IMR-90 (cell line): ENCODE measurements around the gene LTBP4. TPM values are rescaled to one million over a fixed set of nuclear protein-coding genes. Genes with fewer than 3 reads are reported as not detected.

ENCODE experiments used
- ATAC-seq: fragments of 200-7000 bp; cut with Tn5 transposase; 2 replicates; pipeline ENCODE4 v1.9.1; 2020; ENCODE audit warnings: low read depth, mild to moderate bottlenecking, moderate library complexity
- BruUV-seq: library from RNA; stranded (reverse); fragments of 400-500 nt; replicated peaks from 2 replicates; lab custom pipeline; 2021; lab: Mats Ljungman, UMichigan
- CTCF ChIA-PET: fragments of 300-600 bp; formaldehyde crosslinking; extraction: SDS; loops from one replicate; lab custom pipeline; 2021; ENCODE audit warnings: antibody characterized with exemption; lab: Yijun Ruan, JAX
- POLR2A ChIA-PET: fragments of 300-600 bp; sonication (Branson Sonifier 250); formaldehyde crosslinking; loops from one replicate; lab custom pipeline; 2022; ENCODE audit warnings: antibody characterized with exemption; ENCODE audit not compliant: unreplicated experiment; lab: Charles Lee
- DNase-seq: peaks from one replicate; pipeline ENCODE4 v3.0.0; 2013
- H2AFZ ChIP-seq: replicated peaks from 2 replicates; pipeline ENCODE3; 2013; ENCODE audit warnings: low read length, mild to moderate bottlenecking; ENCODE audit not compliant: poor library complexity
- H2AK5ac ChIP-seq: 2 replicates; pipeline ENCODE4 v1.6.1; 2013; ENCODE audit warnings: low read depth, low read length, inconsistent platforms
- H2AK9ac ChIP-seq: replicated peaks from 2 replicates; pipeline ENCODE3; 2013; ENCODE audit warnings: mild to moderate bottlenecking, low read depth, low read length, moderate library complexity; ENCODE audit not compliant: poor library complexity
- H2BK120ac ChIP-seq: 2 replicates; pipeline ENCODE4 v1.6.1; 2013; ENCODE audit warnings: low read depth, low read length, inconsistent platforms
- H2BK15ac ChIP-seq: 3 replicates; pipeline ENCODE4 v1.6.1; 2013; ENCODE audit warnings: low read depth, low read length, inconsistent platforms
- H2BK20ac ChIP-seq: 2 replicates; pipeline ENCODE4 v1.6.1; 2013; ENCODE audit warnings: low read depth, mild to moderate bottlenecking, inconsistent platforms, low read length, moderate library complexity
- H2BK5ac ChIP-seq: 2 replicates; pipeline ENCODE4 v1.6.1; 2013; ENCODE audit warnings: mild to moderate bottlenecking, low read depth, low read length, inconsistent platforms; ENCODE audit not compliant: poor library complexity, severe bottlenecking
- H3K14ac ChIP-seq: replicated peaks from 2 replicates; pipeline ENCODE4 v1.6.1; 2013; ENCODE audit warnings: low read depth, low read length, inconsistent platforms
- H3K18ac ChIP-seq: 2 replicates; pipeline ENCODE4 v1.6.1; 2013; ENCODE audit warnings: low read depth, low read length, control low read depth
- H3K23ac ChIP-seq: 2 replicates; pipeline ENCODE4 v1.6.1; 2013; ENCODE audit warnings: low read depth, low read length, inconsistent platforms
- H3K27ac ChIP-seq: 2 replicates; pipeline ENCODE4 v1.5.1; 2013; ENCODE audit warnings: mild to moderate bottlenecking, control low read depth, low read length; ENCODE audit not compliant: insufficient read depth
- H3K27me3 ChIP-seq: 2 replicates; pipeline ENCODE4 v1.6.1; 2013; ENCODE audit warnings: low read length; ENCODE audit not compliant: control insufficient read depth, insufficient read depth
- H3K36me3 ChIP-seq: 2 replicates; pipeline ENCODE4 v1.6.1; 2013; ENCODE audit warnings: low read length, mixed read lengths; ENCODE audit not compliant: control insufficient read depth, insufficient read depth
- H3K4ac ChIP-seq: 2 replicates; pipeline ENCODE4 v1.6.1; 2013; ENCODE audit warnings: low read depth, low read length, inconsistent platforms
- H3K4me1 ChIP-seq: 2 replicates; pipeline ENCODE4 v1.6.1; 2013; ENCODE audit warnings: low read length, mixed read lengths; ENCODE audit not compliant: control insufficient read depth, insufficient read depth
- H3K4me2 ChIP-seq: 2 replicates; pipeline ENCODE4 v1.6.1; 2013; ENCODE audit warnings: low read depth, mild to moderate bottlenecking, control low read depth, low read length, moderate library complexity
- H3K4me3 ChIP-seq: 2 replicates; pipeline ENCODE4 v1.5.1; 2013; ENCODE audit warnings: low read depth, mild to moderate bottlenecking, control low read depth, low read length, moderate library complexity; ENCODE audit not compliant: insufficient read depth
- H3K56ac ChIP-seq: 2 replicates; pipeline ENCODE4 v1.6.1; 2013; ENCODE audit warnings: low read length, inconsistent platforms; ENCODE audit not compliant: insufficient read depth; ENCODE audit errors: extremely low read depth
- H3K79me1 ChIP-seq, 2 experiments: 2 replicates each; pipeline ENCODE4 v1.6.1; 2013; ENCODE audit warnings: low read length in 2 of 2, inconsistent platforms in 1 of 2, low read depth in 1 of 2
- H3K9ac ChIP-seq: 2 replicates; pipeline ENCODE4 v1.6.1; 2013; ENCODE audit warnings: low read depth, low read length, control low read depth
- H3K9me1 ChIP-seq: 2 replicates; pipeline ENCODE4 v1.6.1; 2013; ENCODE audit warnings: low read length, inconsistent platforms; ENCODE audit not compliant: insufficient read depth
- H3K9me3 ChIP-seq: 2 replicates; pipeline ENCODE4 v1.6.1; 2013; ENCODE audit warnings: low read length; ENCODE audit not compliant: control insufficient read depth, insufficient read depth
- H4K20me1 ChIP-seq: 2 replicates; pipeline ENCODE4 v1.6.1; 2013; ENCODE audit warnings: low read length, inconsistent platforms; ENCODE audit not compliant: insufficient read depth
- H4K5ac ChIP-seq: 2 replicates; pipeline ENCODE4 v1.6.1; 2013; ENCODE audit warnings: mild to moderate bottlenecking, low read depth, low read length, control low read depth
- H4K8ac ChIP-seq, 2 experiments: 2 replicates each; pipeline ENCODE4 v1.6.1; 2013; ENCODE audit warnings: low read depth in 2 of 2, low read length in 2 of 2, control low read depth in 1 of 2, inconsistent platforms in 1 of 2
- H4K91ac ChIP-seq: 2 replicates; pipeline ENCODE4 v1.6.1; 2013; ENCODE audit warnings: low read depth, low read length, inconsistent platforms; ENCODE audit not compliant: insufficient read depth
- BHLHE40 ChIP-seq: fragments of 150-350 bp; IDR thresholded peaks from 2 replicates; pipeline ENCODE4 v1.6.1; 2016; ENCODE audit warnings: mild to moderate bottlenecking, low read depth, low read length
- CEBPB ChIP-seq: IDR thresholded peaks from 2 replicates; pipeline ENCODE4 v1.6.1; 2012; ENCODE audit warnings: low read depth, low read length, improper control_type of control experiment
- CHD1 ChIP-seq: IDR thresholded peaks from 2 replicates; pipeline ENCODE4 v1.6.1; 2012; ENCODE audit warnings: low read depth, low read length, improper control_type of control experiment
- CTCF ChIP-seq: conservative IDR thresholded peaks from 2 replicates; pipeline ENCODE4 v1.5.1; 2012; ENCODE audit warnings: mild to moderate bottlenecking, low read depth, low read length, improper control_type of control experiment
- ELK1 ChIP-seq: fragments of 150-350 bp; IDR thresholded peaks from 2 replicates; pipeline ENCODE4 v1.6.1; 2016; ENCODE audit warnings: low read depth, mild to moderate bottlenecking, low read length, moderate library complexity, borderline replicate concordance
- FOS ChIP-seq: fragments of 150-350 bp; IDR thresholded peaks from 2 replicates; pipeline ENCODE4 v1.6.1; 2016; ENCODE audit warnings: low read depth, low read length
- MAFK ChIP-seq: IDR thresholded peaks from 2 replicates; pipeline ENCODE4 v1.6.1; 2012; ENCODE audit warnings: low read depth, low read length, improper control_type of control experiment
- MAZ ChIP-seq: IDR thresholded peaks from 2 replicates; pipeline ENCODE4 v1.6.1; 2012; ENCODE audit warnings: low read depth, mild to moderate bottlenecking, low read length, improper control_type of control experiment, moderate library complexity, borderline replicate concordance
- MXI1 ChIP-seq: IDR thresholded peaks from 2 replicates; pipeline ENCODE4 v1.6.1; 2012; ENCODE audit warnings: low read depth, mild to moderate bottlenecking, low read length, moderate library complexity, borderline replicate concordance
- NFE2L2 ChIP-seq: fragments of 150-350 bp; IDR thresholded peaks from 2 replicates; pipeline ENCODE4 v1.6.1; 2016; ENCODE audit warnings: low read depth, mild to moderate bottlenecking, low read length
- POLR2A ChIP-seq: IDR thresholded peaks from 2 replicates; pipeline ENCODE4 v1.6.1; 2012; ENCODE audit warnings: mild to moderate bottlenecking, low read depth, low read length
- RAD21 ChIP-seq: IDR thresholded peaks from 2 replicates; pipeline ENCODE4 v1.6.1; 2012; ENCODE audit warnings: low read length, improper control_type of control experiment
- RCOR1 ChIP-seq: IDR thresholded peaks from 2 replicates; pipeline ENCODE4 v1.6.1; 2012; ENCODE audit warnings: mild to moderate bottlenecking, low read length, improper control_type of control experiment; ENCODE audit not compliant: insufficient replicate concordance
- RFX5 ChIP-seq: IDR thresholded peaks from 2 replicates; pipeline ENCODE4 v1.8.0; 2012; ENCODE audit warnings: low read depth, mild to moderate bottlenecking, low read length, moderate library complexity
- SMC3 ChIP-seq: fragments of 150-350 bp; IDR thresholded peaks from 2 replicates; pipeline ENCODE4 v1.6.1; 2016; ENCODE audit warnings: low read depth, mild to moderate bottlenecking, antibody characterized with exemption, low read length, moderate library complexity
- USF2 ChIP-seq: fragments of 150-350 bp; IDR thresholded peaks from 2 replicates; pipeline ENCODE4 v1.6.1; 2017; ENCODE audit warnings: mild to moderate bottlenecking, antibody characterized with exemption, low read length, low read depth
- WGBS, 2 experiments: methylation state at CpG; one replicate each; pipeline versions ENCODE4 v1.1.5 to v1.1.7; 2013; ENCODE audit warnings: missing lambda C conversion rate in 2 of 2; ENCODE audit not compliant: insufficient read length in 1 of 2; ENCODE audit errors: extremely low coverage in 2 of 2; 5-methylcytosine and 5-hydroxymethylcytosine counted together
- dilution Hi-C: fragments of 300-500 bp; cut with HindIII; formaldehyde crosslinking; loops from one replicate; pipeline ENCODE4 v1.14.3; 2018; ENCODE audit warnings: low sequenced_read_pairs; ENCODE audit not compliant: unreplicated experiment
- in situ Hi-C: fragments of 300-500 bp; cut with MboI; formaldehyde crosslinking; loops from 3 replicates; pipeline ENCODE4 v1.14.3; 2019; ENCODE audit warnings: low sequenced_read_pairs, inconsistent platforms, mixed read lengths
- intact Hi-C: fragments of 100-400 bp; cut with micrococcal nuclease; formaldehyde crosslinking; loops from 2 replicates; pipeline ENCODE4 v1.10.0; 2022
- polyA plus RNA-seq, 3 experiments: library from polyadenylated mRNA; depleted of rRNA; stranded (reverse); fragments of >200 nt; gene quantifications; 2 replicates each; pipeline ENCODE4 v1.2.3, GENCODE V29; 2012; ENCODE audit warnings: low replicate concordance in 1 of 3
- total RNA-seq: library from RNA; depleted of rRNA; stranded (reverse); fragments of >200 nt; gene quantifications from 2 replicates; pipeline ENCODE4 v1.2.3, GENCODE V29; 2012

Gene LTBP4
- total and polyA plus RNA-seq, 2 of the 4 experiments (the other 2 are of a cell fraction), result 14.7 to 70.3 TPM

GRCh38 chr19:40552848-40553247, 48.3 kb upstream of the LTBP4 start:
- no peak overlapping the region for H2BK5ac ChIP-seq
- no peaks in the 10 kb centered on the region for H3K36me3 ChIP-seq
- no peak overlapping the region for H3K4me2 ChIP-seq
- no peak for DNase-seq
- H4K8ac ChIP-seq, result no peak overlapping the region
- no peak overlapping the region for H3K9ac ChIP-seq
- no peak overlapping the region for H3K14ac ChIP-seq
- H4K20me1 ChIP-seq, result no peaks in the 10 kb centered on the region
- 90% methylated on average over 2 of the region's 3 CpGs; no CpG with 5 or more reads in 1 of the 2 experiments for WGBS, 2 experiments
- no peak overlapping the region for H2AK5ac ChIP-seq
- CTCF ChIA-PET, result interaction anchor here (1.5 kb wide), 1 partner anchor 82 kb away, joined by 3 read pairs; no protein-coding TSS in a partner anchor
- H2BK15ac ChIP-seq, result no peak overlapping the region
- dilution Hi-C loops (no loop called here), intact Hi-C loops (no loop called here), in situ Hi-C loops (no loop called here)
- no peak overlapping the region for H4K5ac ChIP-seq
- no peak overlapping the region for H3K4me3 ChIP-seq
- no peak for ATAC-seq
- H3K56ac ChIP-seq, result no peak overlapping the region
- H3K4me1 ChIP-seq, result no peaks in the 10 kb centered on the region
- no peak overlapping the region for H3K4ac ChIP-seq
- no peak overlapping the region for H3K18ac ChIP-seq
- H2AK9ac ChIP-seq, result no peak overlapping the region
- H2BK120ac ChIP-seq, result no peak overlapping the region
- H3K27ac ChIP-seq, result no peak overlapping the region
- no peak overlapping the region for H3K23ac ChIP-seq
- no peak overlapping the region for H2AFZ ChIP-seq
- H3K9me1 ChIP-seq, result no peaks in the 10 kb centered on the region
- no peak overlapping the region for H4K91ac ChIP-seq
- no peaks in the 10 kb centered on the region; the same call in 1 of the 2 replicates for H3K9me3 ChIP-seq
- BruUV-seq, result no TSS peak
- POLR2A ChIA-PET, result no interaction called here
- no peak overlapping the region for H2BK20ac ChIP-seq
- TF ChIP-seq SMC3, result no peak
- TF ChIP-seq RCOR1, result no peak
- TF ChIP-seq CEBPB, result no peak
- no peak for TF ChIP-seq MXI1
- no peak for TF ChIP-seq ELK1
- no peak for TF ChIP-seq CHD1
- no peak for TF ChIP-seq USF2
- no peak for TF ChIP-seq RAD21
- no peak for TF ChIP-seq FOS
- no peak for TF ChIP-seq RFX5
- TF ChIP-seq MAFK, result no peak
- no peak for TF ChIP-seq CTCF
- no peak for TF ChIP-seq MAZ
- TF ChIP-seq BHLHE40, result no peak
- TF ChIP-seq NFE2L2, result no peak
- TF ChIP-seq POLR2A, result no peak
- H3K27me3 ChIP-seq, result peaks cover 57% of the 10 kb centered on the region
- H3K79me1 ChIP-seq, result no peaks in the 10 kb centered on the region
